SK-N-MC (cell line): Measurements from ENCODE around the gene TMEM132D.

Experiments used
- EZH2 ChIP-seq: fragments of 200-600 bp; sonication (generic); IDR thresholded peaks from one replicate; pipeline ENCODE4 v1.6.1; 2017; ENCODE audit warnings: antibody characterized with exemption
- POLR2AphosphoS5 ChIP-seq: IDR thresholded peaks from 2 replicates; pipeline ENCODE4 v1.6.1; 2012; ENCODE audit warnings: mild to moderate bottlenecking, low read depth, low read length, borderline replicate concordance

DNA sequence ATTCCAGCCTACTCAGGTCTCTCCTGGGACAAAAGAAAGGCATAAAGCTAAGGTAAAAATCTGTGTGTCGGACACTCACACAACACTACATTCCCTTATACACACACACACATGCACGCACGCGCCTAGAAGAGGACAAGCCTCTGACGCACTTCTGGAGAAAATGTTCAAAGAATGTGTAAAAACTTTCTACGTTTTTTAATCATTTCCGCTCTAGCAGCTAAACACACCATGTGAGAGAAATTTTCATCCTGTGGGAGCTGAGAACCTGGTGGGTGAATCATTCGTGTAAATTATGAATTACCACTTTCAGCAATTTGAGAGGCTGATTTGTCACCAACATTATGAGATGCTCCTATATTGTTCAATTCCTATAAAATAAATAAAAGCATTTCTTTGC lies 494.5 kb downstream of the TMEM132D start:
- TF ChIP-seq POLR2AphosphoS5 (no peak), EZH2 (no peak)
